GM21423 (cell line): ENCODE measurements around the gene CMYA5.
"Not testable (repeated sequence)": the region's sequence is repeated elsewhere in the genome, so short reads cannot be mapped to it uniquely, and the experiment has no call there.

Source experiments
- ATAC-seq: cut with Tn5 transposase; IDR thresholded peaks from one replicate; pipeline ENCODE4 v1.9.1; 2021; ENCODE audit warnings: mild to moderate bottlenecking, moderate library complexity; ENCODE audit not compliant: unreplicated experiment

CMYA5 gene

GRCh38 chr5:79689541-79690466 lies at the start of gene CMYA5:
TSS of gene CMYA5 (plus strand) at chr5:79689836. CDS start at chr5:79689908, 72 bp downstream.
- no peak for ATAC-seq

- ATAC-seq: no peak
These were observed 49.0 kb upstream of the CMYA5 start for GRCh38 chr5:79640571-79641055.

- no peak for ATAC-seq
These were observed 48.2 kb upstream of the CMYA5 start for GRCh38 chr5:79641414-79641813.

- ATAC-seq: no peak
These were observed 47.4 kb upstream of the CMYA5 start for GRCh38 chr5:79642210-79642609.

GRCh38 chr5:79653843-79654242 lies 35.8 kb upstream of the CMYA5 start:
- ATAC-seq: no peak

- ATAC-seq: no peak
These were observed 26.4 kb upstream of the CMYA5 start for GRCh38 chr5:79663212-79663611.

GRCh38 chr5:79666758-79667157 lies 22.9 kb upstream of the CMYA5 start:
- no peak for ATAC-seq

- no peak for ATAC-seq
These were observed 17.2 kb upstream of the CMYA5 start for GRCh38 chr5:79672392-79672791.

- not testable (repeated sequence) for ATAC-seq
These were observed 13.3 kb upstream of the CMYA5 start for GRCh38 chr5:79676354-79676753.

- not testable (repeated sequence) for ATAC-seq
These were observed 7.5 kb upstream of the CMYA5 start for GRCh38 chr5:79682102-79682501.

GRCh38 chr5:79684782-79685181 lies 4.9 kb upstream of the CMYA5 start:
- no peak for ATAC-seq

- ATAC-seq: no peak
These were observed 4.0 kb upstream of the CMYA5 start for GRCh38 chr5:79685627-79686026.

- ATAC-seq: no peak
These were observed 2.8 kb upstream of the CMYA5 start for GRCh38 chr5:79686799-79687198.

GRCh38 chr5:79687889-79688288 lies 1.7 kb upstream of the CMYA5 start:
- no peak for ATAC-seq

- ATAC-seq: no peak
These were observed 1.4 kb downstream of the CMYA5 start for GRCh38 chr5:79691007-79691406.

- no peak for ATAC-seq
These were observed 3.0 kb downstream of the CMYA5 start for GRCh38 chr5:79692596-79692995.

- no peak for ATAC-seq
These were observed 4.5 kb downstream of the CMYA5 start for GRCh38 chr5:79694183-79694582.

GRCh38 chr5:79694652-79695051 lies 5.0 kb downstream of the CMYA5 start:
- no peak for ATAC-seq

- no peak for ATAC-seq
These were observed 5.9 kb downstream of the CMYA5 start for GRCh38 chr5:79695526-79695925.

GRCh38 chr5:79697222-79698170 lies 7.9 kb downstream of the CMYA5 start:
- ATAC-seq: no peak

GRCh38 chr5:79699763-79700400 lies 10.2 kb downstream of the CMYA5 start:
- peak; percentile 73 for ATAC-seq
